ENCODE measurements around the gene POLR3E. TPM values are rescaled to one million over a fixed set of nuclear protein-coding genes. Genes with fewer than 3 reads are reported as not detected.

The POLR3E gene
- total RNA-seq, 1 experiment from 2014 or later = 65.0 TPM

DNA sequence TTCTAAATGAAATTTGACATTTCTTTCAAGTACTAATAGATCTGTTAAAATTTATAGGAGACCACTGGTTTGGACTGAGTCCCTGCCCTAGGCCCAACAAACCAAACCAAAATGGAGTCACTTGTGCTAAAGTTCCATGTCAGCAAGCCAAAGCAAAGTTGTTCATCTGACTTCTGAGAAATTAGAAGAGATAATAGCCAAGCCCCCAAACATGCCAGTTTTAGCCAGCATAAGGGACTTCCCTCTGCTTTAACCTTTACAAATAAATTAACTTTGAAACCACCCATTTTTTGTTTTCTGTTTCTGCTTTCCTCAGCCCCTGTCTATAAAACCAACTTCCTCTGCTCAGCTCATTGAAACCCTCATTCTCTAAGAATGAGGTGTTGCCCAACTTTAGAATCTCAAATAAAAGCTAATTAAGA lies 58.3 kb downstream of the POLR3E start:
- CTCF ChIA-PET = no interaction called here
- H3K36me3 ChIP-seq (ENCODE audit: control insufficient read depth in 1 of 2, insufficient read depth in 2 of 2, low read length in 2 of 2) = no peaks in the 10 kb centered on the region

More for the DNA sequence above, 58.3 kb downstream of the POLR3E start:
- Histone ChIP-seq H3K4me2 (ENCODE audit: low read length) (no peak overlapping the region), H3K9me2 (ENCODE audit: insufficient read depth) (no peaks in the 10 kb centered on the region), H4K20me1 (ENCODE audit: insufficient read depth) (peaks cover 12% of the 10 kb centered on the region; the same call in 1 of the 2 replicates), H3K27me3 (ENCODE audit: insufficient read depth, low read length) (no peaks in the 10 kb centered on the region), H3K4me3 (replicated peaks in 1 of 2; ENCODE audit: low read depth in 1 of 2, low read length in 2 of 2) (no peak overlapping the region), H3K79me2 (ENCODE audit: insufficient read depth, low read length) (peaks cover 82% of the 10 kb centered on the region), H2AFZ (ENCODE audit: low read depth, low read length, poor library complexity, severe bottlenecking) (no peak overlapping the region), H3K4me1 (ENCODE audit: control insufficient read depth in 1 of 2, insufficient read depth in 2 of 2, low read length in 2 of 2) (peaks cover 26 to 33% of the 10 kb centered on the region in 2 experiments), H3K27ac (ENCODE audit: low read depth, low read length) (no peak overlapping the region), H3K9me3 (ENCODE audit: control insufficient read depth in 1 of 2, insufficient read depth in 1 of 2, low read depth in 1 of 2, low read length in 2 of 2) (no peaks in the 10 kb centered on the region), H3K9ac (ENCODE audit: low read length) (no peak overlapping the region)
- no TSS peak for BruUV-seq (replicated peaks)
- RAD21 ChIA-PET (ENCODE audit: low non-redundant PET in 1 of 2, low total read pairs in 2 of 2, uncharacterized antibody in 2 of 2, unreplicated experiment in 2 of 2) = no interaction called here
- intact Hi-C loops (cut with micrococcal nuclease) = no loop called here
- TF ChIP-seq SRF (IDR thresholded peaks at IDR 0.05; ENCODE audit: low read depth) = no peak
- no peak for TF ChIP-seq JUND (IDR thresholded peaks at IDR 0.05)
- TF ChIP-seq SIN3A (IDR thresholded peaks at IDR 0.05; ENCODE audit: low read depth) = no peak
- TF ChIP-seq YY1 (IDR thresholded peaks at IDR 0.05; ENCODE audit: extremely low read depth, insufficient replicate concordance, low read depth, low read length) = no peak
- TF ChIP-seq EZH2phosphoT487 (IDR thresholded peaks at IDR 0.05; ENCODE audit: borderline replicate concordance) = no peak
- TF ChIP-seq EZH2 (IDR thresholded peaks at IDR 0.05) = no peak
- TF ChIP-seq TCF7L2 (IDR thresholded peaks at IDR 0.05; ENCODE audit: borderline replicate concordance, extremely low read depth, insufficient read depth, insufficient read length) = no peak
- no peak for TF ChIP-seq SP1 (IDR thresholded peaks at IDR 0.05; ENCODE audit: low read depth)
- TF ChIP-seq, protein P1, sequence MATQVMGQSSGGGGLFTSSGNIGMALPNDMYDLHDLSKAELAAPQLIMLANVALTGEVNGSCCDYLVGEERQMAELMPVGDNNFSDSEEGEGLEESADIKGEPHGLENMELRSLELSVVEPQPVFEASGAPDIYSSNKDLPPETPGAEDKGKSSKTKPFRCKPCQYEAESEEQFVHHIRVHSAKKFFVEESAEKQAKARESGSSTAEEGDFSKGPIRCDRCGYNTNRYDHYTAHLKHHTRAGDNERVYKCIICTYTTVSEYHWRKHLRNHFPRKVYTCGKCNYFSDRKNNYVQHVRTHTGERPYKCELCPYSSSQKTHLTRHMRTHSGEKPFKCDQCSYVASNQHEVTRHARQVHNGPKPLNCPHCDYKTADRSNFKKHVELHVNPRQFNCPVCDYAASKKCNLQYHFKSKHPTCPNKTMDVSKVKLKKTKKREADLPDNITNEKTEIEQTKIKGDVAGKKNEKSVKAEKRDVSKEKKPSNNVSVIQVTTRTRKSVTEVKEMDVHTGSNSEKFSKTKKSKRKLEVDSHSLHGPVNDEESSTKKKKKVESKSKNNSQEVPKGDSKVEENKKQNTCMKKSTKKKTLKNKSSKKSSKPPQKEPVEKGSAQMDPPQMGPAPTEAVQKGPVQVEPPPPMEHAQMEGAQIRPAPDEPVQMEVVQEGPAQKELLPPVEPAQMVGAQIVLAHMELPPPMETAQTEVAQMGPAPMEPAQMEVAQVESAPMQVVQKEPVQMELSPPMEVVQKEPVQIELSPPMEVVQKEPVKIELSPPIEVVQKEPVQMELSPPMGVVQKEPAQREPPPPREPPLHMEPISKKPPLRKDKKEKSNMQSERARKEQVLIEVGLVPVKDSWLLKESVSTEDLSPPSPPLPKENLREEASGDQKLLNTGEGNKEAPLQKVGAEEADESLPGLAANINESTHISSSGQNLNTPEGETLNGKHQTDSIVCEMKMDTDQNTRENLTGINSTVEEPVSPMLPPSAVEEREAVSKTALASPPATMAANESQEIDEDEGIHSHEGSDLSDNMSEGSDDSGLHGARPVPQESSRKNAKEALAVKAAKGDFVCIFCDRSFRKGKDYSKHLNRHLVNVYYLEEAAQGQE (IDR thresholded peaks at IDR 0.05; ENCODE audit: low read depth) = no peak
- TF ChIP-seq, protein P2, sequence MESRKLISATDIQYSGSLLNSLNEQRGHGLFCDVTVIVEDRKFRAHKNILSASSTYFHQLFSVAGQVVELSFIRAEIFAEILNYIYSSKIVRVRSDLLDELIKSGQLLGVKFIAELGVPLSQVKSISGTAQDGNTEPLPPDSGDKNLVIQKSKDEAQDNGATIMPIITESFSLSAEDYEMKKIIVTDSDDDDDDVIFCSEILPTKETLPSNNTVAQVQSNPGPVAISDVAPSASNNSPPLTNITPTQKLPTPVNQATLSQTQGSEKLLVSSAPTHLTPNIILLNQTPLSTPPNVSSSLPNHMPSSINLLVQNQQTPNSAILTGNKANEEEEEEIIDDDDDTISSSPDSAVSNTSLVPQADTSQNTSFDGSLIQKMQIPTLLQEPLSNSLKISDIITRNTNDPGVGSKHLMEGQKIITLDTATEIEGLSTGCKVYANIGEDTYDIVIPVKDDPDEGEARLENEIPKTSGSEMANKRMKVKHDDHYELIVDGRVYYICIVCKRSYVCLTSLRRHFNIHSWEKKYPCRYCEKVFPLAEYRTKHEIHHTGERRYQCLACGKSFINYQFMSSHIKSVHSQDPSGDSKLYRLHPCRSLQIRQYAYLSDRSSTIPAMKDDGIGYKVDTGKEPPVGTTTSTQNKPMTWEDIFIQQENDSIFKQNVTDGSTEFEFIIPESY (IDR thresholded peaks at IDR 0.05; ENCODE audit: extremely low read depth, insufficient replicate concordance, low read length) = no peak
- POLR2A ChIA-PET = no interaction called here
- DNase-seq (ENCODE audit: low read depth, low spot score) = no peak
- no peak for ATAC-seq
